GM21717 (cell line): ENCODE results near the gene CDKN1B.

ENCODE experiments used
- ATAC-seq: cut with Tn5 transposase; IDR thresholded peaks from one replicate; pipeline ENCODE4 v1.9.1; 2021; ENCODE audit warnings: mild to moderate bottlenecking, moderate library complexity; ENCODE audit not compliant: unreplicated experiment

The CDKN1B gene

GRCh38 chr12:12716793-12717585, at the start of gene CDKN1B:
TSS of gene CDKN1B (plus strand) at chr12:12717368. CDS start at chr12:12717840, 472 bp downstream.
- peak; percentile 41 for ATAC-seq

- ATAC-seq: no peak
Observed at GRCh38 chr12:12668005-12668404, 49.2 kb upstream of the CDKN1B start.

- no peak for ATAC-seq
Observed at GRCh38 chr12:12669020-12669419, 48.1 kb upstream of the CDKN1B start.

DNA sequence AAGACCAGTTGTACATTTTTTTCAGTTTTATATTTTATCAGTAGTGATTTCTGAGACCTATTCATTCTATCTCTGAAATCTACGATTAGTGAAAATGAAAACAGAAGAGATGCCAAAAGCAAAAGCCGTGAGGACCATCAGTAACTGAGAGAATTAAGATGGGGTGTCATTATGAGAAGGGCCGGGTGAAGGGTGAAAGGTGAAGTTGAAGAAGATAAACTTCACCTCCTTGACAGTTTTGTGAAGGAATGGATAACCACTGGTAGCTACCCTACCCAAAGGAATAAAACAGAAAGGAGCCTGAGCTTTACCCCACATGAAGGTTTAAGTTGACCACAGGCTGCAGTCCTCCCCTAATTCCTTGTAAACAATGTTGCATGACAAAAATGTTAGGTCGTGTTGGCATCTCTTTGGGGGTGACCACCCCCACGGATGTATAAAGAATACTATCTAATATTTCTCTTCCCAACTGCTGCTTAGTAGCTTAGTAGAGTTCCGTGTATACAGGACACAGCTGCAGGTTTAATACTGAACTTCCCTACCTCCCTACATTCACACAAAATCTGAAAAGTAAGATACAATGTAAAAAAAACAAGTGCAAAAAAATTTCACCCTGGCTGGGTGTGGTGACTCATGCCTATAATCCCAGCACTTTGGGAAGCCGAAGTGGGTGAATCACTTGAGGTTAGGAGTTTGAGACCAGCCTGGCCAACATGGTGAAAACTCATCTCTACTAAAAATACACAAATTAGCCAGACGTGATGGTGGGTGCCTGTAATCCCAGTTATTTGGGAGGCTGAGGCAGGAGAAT, 45.1 kb upstream of the CDKN1B start:
- no peak for ATAC-seq

DNA sequence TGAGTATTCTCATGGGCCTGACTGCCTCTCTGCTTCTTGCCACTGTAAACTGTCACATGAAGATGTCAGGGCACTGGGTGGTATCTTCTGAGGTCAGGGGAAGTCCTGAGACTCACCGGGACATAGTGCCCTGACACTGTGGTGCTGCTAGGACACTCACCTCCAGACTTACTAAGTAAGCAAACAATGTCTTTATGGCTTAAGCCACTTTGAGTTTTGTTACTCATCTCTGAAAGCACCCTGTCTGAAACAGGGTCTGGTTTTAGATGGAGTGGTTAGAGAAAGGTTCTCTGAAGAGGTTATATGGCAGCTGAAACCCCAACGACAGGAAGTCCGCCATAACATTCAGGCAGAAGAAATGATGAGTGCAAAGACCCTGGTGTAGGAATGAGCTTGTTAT, 43.9 kb upstream of the CDKN1B start:
- no peak for ATAC-seq

DNA sequence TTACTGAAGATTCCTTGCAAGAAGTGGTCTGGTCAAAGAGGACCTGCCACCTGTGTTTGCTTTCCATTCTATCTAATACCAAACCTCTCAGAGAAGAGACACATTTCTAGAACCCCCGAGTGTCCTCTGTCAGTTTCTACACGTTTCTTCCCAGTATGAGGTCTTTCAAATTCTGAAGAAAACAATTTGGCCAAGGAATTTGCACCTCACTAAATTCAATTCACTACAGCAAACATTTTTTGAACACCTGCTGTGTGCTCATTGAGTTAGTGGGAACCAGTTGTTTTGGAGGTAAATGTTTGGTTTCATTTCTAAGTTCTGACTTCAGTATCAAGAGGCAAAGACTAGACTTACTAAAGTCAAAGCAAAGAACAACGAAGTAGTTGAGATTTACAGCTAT, 40.6 kb upstream of the CDKN1B start:
- no peak for ATAC-seq

- ATAC-seq: no peak
Observed at GRCh38 chr12:12681061-12681765, 36.0 kb upstream of the CDKN1B start.

DNA sequence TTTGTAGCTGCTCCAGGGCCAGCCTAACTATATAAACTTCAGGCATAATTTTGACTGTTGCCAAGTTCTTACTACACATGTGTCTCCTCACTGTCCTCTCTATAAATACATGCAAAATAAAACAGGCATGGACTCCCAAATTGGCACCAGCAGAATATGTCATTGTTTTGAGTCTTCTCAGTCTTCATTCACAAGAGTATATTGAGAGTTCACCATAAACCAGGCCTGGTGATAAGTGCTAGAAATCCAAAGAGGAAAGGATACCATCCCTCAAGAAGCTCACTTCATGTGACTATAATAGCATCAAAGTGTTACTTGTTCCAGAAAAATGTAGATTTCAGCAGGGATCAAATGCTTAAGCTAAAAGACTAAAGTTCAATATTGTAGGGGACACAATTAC, 34.9 kb upstream of the CDKN1B start:
- ATAC-seq: no peak

DNA sequence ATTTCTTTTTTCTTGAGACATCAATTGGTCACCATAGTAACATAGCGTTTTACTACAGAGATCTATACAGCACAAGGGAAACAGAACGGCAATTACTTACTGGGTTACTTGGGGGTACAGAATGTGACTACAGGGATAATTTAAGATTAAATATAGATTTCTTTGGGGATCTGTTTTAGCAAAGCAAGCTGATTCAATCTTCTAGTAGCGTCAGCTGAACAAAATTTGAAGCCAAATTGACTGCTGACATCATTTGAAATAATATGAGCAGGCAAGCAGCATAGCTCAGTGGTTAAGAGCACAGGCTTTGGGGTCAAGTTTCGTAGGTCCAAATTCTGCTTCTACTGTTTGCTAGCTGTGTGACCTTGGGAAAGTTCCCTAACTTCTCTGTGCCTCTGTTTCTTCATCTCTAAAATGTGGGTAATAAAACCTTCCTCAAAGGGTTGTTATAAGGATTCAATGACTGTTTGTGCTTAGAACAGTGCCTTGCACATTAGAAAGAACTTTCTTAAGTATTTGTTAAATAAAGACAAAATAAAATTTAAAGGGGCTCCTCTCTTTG, 34.0 kb upstream of the CDKN1B start:
- ATAC-seq: no peak

- no peak for ATAC-seq
Observed at GRCh38 chr12:12683725-12684124, 33.4 kb upstream of the CDKN1B start.

GRCh38 chr12:12684375-12685106, 32.6 kb upstream of the CDKN1B start:
- no peak for ATAC-seq

DNA sequence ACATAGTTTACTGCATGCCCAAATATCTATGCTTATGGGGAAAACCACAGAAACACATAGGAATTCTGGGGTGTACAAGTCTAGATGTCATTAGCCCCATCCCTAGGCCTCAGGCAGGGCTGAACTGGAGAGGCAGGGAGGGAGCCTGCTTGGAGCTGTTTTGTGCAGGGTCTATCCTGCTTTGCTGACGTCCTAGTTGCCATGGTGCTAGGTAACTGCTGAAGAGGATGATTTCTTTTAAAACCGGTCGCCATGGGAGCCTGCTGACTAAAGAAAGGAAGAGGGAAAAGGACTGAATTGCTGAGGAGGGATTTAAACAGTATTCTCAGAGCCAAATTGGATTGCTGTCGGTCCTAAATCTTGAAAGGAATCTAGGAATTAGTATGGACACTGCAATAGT, 31.9 kb upstream of the CDKN1B start:
- no peak for ATAC-seq

- no peak for ATAC-seq
Observed at GRCh38 chr12:12686472-12686871, 30.7 kb upstream of the CDKN1B start.

GRCh38 chr12:12686925-12687324, 30.2 kb upstream of the CDKN1B start:
- ATAC-seq: no peak

- no peak for ATAC-seq
Observed at GRCh38 chr12:12689647-12690300, 27.4 kb upstream of the CDKN1B start.

DNA sequence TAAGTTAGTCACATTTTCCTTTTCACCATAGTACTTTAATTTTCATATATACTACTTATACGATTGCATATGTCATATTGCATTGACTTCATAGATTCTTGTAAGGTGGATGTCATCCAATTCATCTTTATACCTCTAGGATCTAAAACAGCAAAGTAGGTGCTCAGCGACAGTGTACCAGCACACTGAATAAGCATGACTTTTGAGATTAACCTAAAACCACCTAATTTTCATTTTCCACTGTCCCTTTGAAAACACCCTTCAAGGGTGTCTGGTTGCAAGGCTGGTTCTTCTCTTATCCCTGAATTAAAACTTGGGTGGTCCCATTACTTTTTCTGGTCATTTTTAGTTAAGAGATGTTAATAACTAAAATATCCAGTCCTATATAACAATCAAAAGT, 25.6 kb upstream of the CDKN1B start:
- no peak for ATAC-seq

DNA sequence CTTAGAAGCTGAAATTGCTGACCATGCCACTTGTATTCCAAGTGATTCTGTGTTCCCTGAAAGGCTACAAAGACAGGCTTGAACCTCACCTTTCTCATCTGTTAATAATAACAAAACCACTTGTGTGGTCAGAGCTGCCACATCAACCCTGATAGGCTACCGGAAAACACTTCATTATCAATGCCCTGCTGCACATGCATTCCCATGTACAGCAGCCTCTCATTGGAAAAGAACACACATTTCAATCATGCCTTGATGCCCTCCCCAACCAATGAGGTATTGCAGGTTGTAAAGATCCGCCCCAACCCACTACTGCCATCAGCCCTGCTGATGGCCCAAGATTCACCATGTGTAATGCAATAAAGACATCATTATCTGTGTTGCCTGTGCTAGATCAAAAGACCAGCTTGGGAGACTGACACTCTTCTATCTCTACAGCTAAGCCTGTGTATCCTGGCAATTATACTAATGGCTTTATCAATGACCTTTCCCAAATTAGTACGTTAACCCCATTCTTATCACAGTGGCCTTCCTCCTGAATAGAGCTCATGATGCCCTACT, 24.0 kb upstream of the CDKN1B start:
- no peak for ATAC-seq

DNA sequence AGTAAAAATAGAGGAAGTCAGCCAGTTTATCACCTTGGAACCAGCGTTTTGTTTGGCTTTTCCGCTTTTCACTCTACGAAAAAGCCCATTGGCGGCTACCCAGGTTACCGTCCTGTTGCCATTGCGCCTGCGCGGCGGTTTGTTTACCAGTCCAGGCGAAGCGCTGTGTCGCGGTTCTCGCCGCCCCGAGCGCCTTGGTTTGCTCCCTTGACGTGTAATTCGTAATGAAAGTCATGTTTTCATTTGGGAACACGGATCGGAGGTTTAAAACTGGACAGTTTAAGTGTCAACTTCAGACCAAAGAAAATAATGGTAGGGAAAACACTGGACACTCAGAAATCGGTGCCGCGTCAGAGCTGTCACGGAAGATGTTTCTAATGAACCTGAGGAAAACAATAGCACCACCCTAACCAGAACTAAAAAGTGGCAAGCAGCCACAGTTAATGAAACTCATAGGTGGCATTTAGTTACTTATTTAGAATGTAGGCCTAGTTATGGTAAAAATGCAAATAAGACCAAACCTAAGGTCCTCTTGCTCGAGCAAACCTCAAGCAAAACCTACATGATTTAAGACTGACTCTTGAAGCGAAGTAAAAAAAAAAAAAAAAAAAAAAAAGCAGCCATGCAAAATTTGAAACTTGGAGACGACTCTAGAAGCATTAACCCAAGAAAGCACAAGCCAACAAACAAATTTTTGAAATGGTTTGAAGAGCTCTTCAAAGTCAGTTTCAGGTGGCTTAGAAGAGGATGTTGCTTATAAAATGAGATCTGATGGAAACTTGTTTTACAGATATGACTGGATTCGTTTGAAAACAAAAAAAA, 20.4 kb upstream of the CDKN1B start:
- peak; percentile 53 for ATAC-seq

- no peak for ATAC-seq
Observed at GRCh38 chr12:12699345-12699744, 17.8 kb upstream of the CDKN1B start.
